Measurements from ENCODE around the gene ZNF677.
"Not testable (repeated sequence)": the region's sequence is repeated elsewhere in the genome, so short reads cannot be mapped to it uniquely, and the experiment has no call there.

Gene ZNF677

GRCh38 chr19:53237114-53237777 lies 17.4 kb downstream of the ZNF677 start:
- no peak overlapping the region for H2AFZ ChIP-seq (ENCODE audit: low read depth, low read length)
- H3K27me3 ChIP-seq (ENCODE audit: insufficient read depth, low read length) = no peaks in the 10 kb centered on the region
- peaks cover 64% of the 10 kb centered on the region for H3K9me3 ChIP-seq (ENCODE audit: low read length)
- peaks cover 48% of the 10 kb centered on the region for H3K36me3 ChIP-seq (ENCODE audit: insufficient read depth, low read length)
- no peak overlapping the region for H3K4me3 ChIP-seq (ENCODE audit: low read length)
- no peaks in the 10 kb centered on the region for H3K4me1 ChIP-seq (ENCODE audit: insufficient read depth, low read length)

GRCh38 chr19:53224606-53225005 lies 30.1 kb downstream of the ZNF677 start:
- no peak overlapping the region for H2AFZ ChIP-seq (ENCODE audit: low read depth, low read length)
- H3K36me3 ChIP-seq (ENCODE audit: insufficient read depth, low read length) = no peaks in the 10 kb centered on the region
- H3K9me3 ChIP-seq (ENCODE audit: low read length) = peaks cover 27% of the 10 kb centered on the region
- H3K4me3 ChIP-seq (ENCODE audit: low read length) = no peak overlapping the region
- H3K4me1 ChIP-seq (ENCODE audit: insufficient read depth, low read length) = no peaks in the 10 kb centered on the region
- H3K27me3 ChIP-seq (ENCODE audit: insufficient read depth, low read length) = no peaks in the 10 kb centered on the region

- H2AFZ ChIP-seq (ENCODE audit: low read depth, low read length); H3K4me3 ChIP-seq (ENCODE audit: low read length); H3K27me3 ChIP-seq (ENCODE audit: insufficient read depth, low read length); H3K36me3 ChIP-seq (ENCODE audit: insufficient read depth, low read length); H3K4me1 ChIP-seq (ENCODE audit: insufficient read depth, low read length): not testable (repeated sequence)
- peaks cover 20% of the 10 kb centered on the region for H3K9me3 ChIP-seq (ENCODE audit: low read length)
Observed at GRCh38 chr19:53222716-53223115, 32.0 kb downstream of the ZNF677 start.

GRCh38 chr19:53212703-53213320 lies 41.9 kb downstream of the ZNF677 start:
- Histone ChIP-seq H3K4me3 (ENCODE audit: low read length) (no peak overlapping the region), H3K27me3 (ENCODE audit: insufficient read depth, low read length) (no peaks in the 10 kb centered on the region), H3K4me1 (ENCODE audit: insufficient read depth, low read length) (no peaks in the 10 kb centered on the region), H2AFZ (ENCODE audit: low read depth, low read length) (no peak overlapping the region), H3K36me3 (ENCODE audit: insufficient read depth, low read length) (no peaks in the 10 kb centered on the region), H3K9me3 (ENCODE audit: low read length) (peaks cover 51% of the 10 kb centered on the region)

GRCh38 chr19:53211554-53211953 lies 43.1 kb downstream of the ZNF677 start:
- H3K4me3 ChIP-seq (ENCODE audit: low read length); H3K36me3 ChIP-seq (ENCODE audit: insufficient read depth, low read length); H3K4me1 ChIP-seq (ENCODE audit: insufficient read depth, low read length); H2AFZ ChIP-seq (ENCODE audit: low read depth, low read length); H3K27me3 ChIP-seq (ENCODE audit: insufficient read depth, low read length): not testable (repeated sequence)
- peaks cover 49% of the 10 kb centered on the region for H3K9me3 ChIP-seq (ENCODE audit: low read length)

GRCh38 chr19:53196777-53197396 lies 57.8 kb downstream of the ZNF677 start:
- peaks cover 16% of the 10 kb centered on the region for H3K9me3 ChIP-seq (ENCODE audit: low read length)
- H3K36me3 ChIP-seq (ENCODE audit: insufficient read depth, low read length) = peaks cover 3% of the 10 kb centered on the region
- H3K27me3 ChIP-seq (ENCODE audit: insufficient read depth, low read length) = no peaks in the 10 kb centered on the region
- H3K4me1 ChIP-seq (ENCODE audit: insufficient read depth, low read length) = peaks cover 3% of the 10 kb centered on the region
- H3K4me3 ChIP-seq (ENCODE audit: low read length) = peak overlapping the region; percentile 91
- H2AFZ ChIP-seq (ENCODE audit: low read depth, low read length) = peak overlapping the region; percentile 96

GRCh38 chr19:53195265-53195903 lies 59.3 kb downstream of the ZNF677 start:
- Histone ChIP-seq H3K36me3 (ENCODE audit: insufficient read depth, low read length) (peaks cover 4% of the 10 kb centered on the region), H3K4me3 (ENCODE audit: low read length) (no peak overlapping the region), H3K9me3 (ENCODE audit: low read length) (peaks cover 13% of the 10 kb centered on the region), H3K4me1 (ENCODE audit: insufficient read depth, low read length) (peaks cover 3% of the 10 kb centered on the region), H3K27me3 (ENCODE audit: insufficient read depth, low read length) (no peaks in the 10 kb centered on the region), H2AFZ (ENCODE audit: low read depth, low read length) (no peak overlapping the region)

- Histone ChIP-seq H3K9me3 (ENCODE audit: low read length) (peaks cover 12% of the 10 kb centered on the region), H2AFZ (ENCODE audit: low read depth, low read length) (peak overlapping the region; percentile 34), H3K36me3 (ENCODE audit: insufficient read depth, low read length) (peaks cover 7% of the 10 kb centered on the region), H3K4me1 (ENCODE audit: insufficient read depth, low read length) (peaks cover 3% of the 10 kb centered on the region), H3K27me3 (ENCODE audit: insufficient read depth, low read length) (no peaks in the 10 kb centered on the region), H3K4me3 (ENCODE audit: low read length) (peak overlapping the region; percentile 69)
Observed at GRCh38 chr19:53193535-53194222, 61.0 kb downstream of the ZNF677 start.

- peaks cover 9% of the 10 kb centered on the region for H3K9me3 ChIP-seq (ENCODE audit: low read length)
- peaks cover 3% of the 10 kb centered on the region for H3K4me1 ChIP-seq (ENCODE audit: insufficient read depth, low read length)
- H2AFZ ChIP-seq (ENCODE audit: low read depth, low read length) = peak within 1 kb of the TSS; percentile 73
- peaks cover 7% of the 10 kb centered on the region for H3K36me3 ChIP-seq (ENCODE audit: insufficient read depth, low read length)
- H3K4me3 ChIP-seq (ENCODE audit: low read length) = peak within 1 kb of the TSS; percentile 69
- no peaks in the 10 kb centered on the region for H3K27me3 ChIP-seq (ENCODE audit: insufficient read depth, low read length)
Observed at GRCh38 chr19:53192771-53193534, 61.7 kb downstream of the ZNF677 start, which contains the start of gene ZNF665. ZNF665 (minus strand) TSS chr19:53193358; CDS start chr19:53182898, 10,460 bp downstream.

- peaks cover 3% of the 10 kb centered on the region for H3K4me1 ChIP-seq (ENCODE audit: insufficient read depth, low read length)
- H3K27me3 ChIP-seq (ENCODE audit: insufficient read depth, low read length) = no peaks in the 10 kb centered on the region
- no peak overlapping the region for H2AFZ ChIP-seq (ENCODE audit: low read depth, low read length)
Observed at GRCh38 chr19:53190253-53190652, 64.4 kb downstream of the ZNF677 start.

GRCh38 chr19:53189691-53190198 lies 64.9 kb downstream of the ZNF677 start:
- not testable (repeated sequence) for H3K4me1 ChIP-seq (ENCODE audit: insufficient read depth, low read length); H3K4me3 ChIP-seq (ENCODE audit: low read length); H3K9me3 ChIP-seq (ENCODE audit: low read length); H3K27me3 ChIP-seq (ENCODE audit: insufficient read depth, low read length); H2AFZ ChIP-seq (ENCODE audit: low read depth, low read length); H3K36me3 ChIP-seq (ENCODE audit: insufficient read depth, low read length)

More at GRCh38 chr19:53190253-53190652, 64.4 kb downstream of the ZNF677 start:
- peaks cover 9% of the 10 kb centered on the region for H3K9me3 ChIP-seq (ENCODE audit: low read length)
- H3K4me3 ChIP-seq (ENCODE audit: low read length) = no peak overlapping the region
- peaks cover 7% of the 10 kb centered on the region for H3K36me3 ChIP-seq (ENCODE audit: insufficient read depth, low read length)

Data from neuron (in vitro differentiated cells).